NCI-H2171 (cell line): Measurements from ENCODE around the gene JPH3.

Experiments used
- DNase-seq: peaks from one replicate; lab custom pipeline; 2025; lab: John Stamatoyannopoulos, UW

The JPH3 gene

GRCh38 chr16:87601401-87601981 lies 817 bp upstream of the JPH3 start:
- DNase-seq, result no peak

GRCh38 chr16:87602821-87603683 lies 744 bp downstream of the JPH3 start:
- no peak for DNase-seq

GRCh38 chr16:87603684-87604633 lies 1.7 kb downstream of the JPH3 start:
- DNase-seq, result peak; percentile 73

GRCh38 chr16:87604634-87605111 lies 2.4 kb downstream of the JPH3 start:
- no peak for DNase-seq

GRCh38 chr16:87607223-87607622 lies 4.9 kb downstream of the JPH3 start:
- no peak for DNase-seq

- no peak for DNase-seq
These were observed 5.6 kb downstream of the JPH3 start for GRCh38 chr16:87607871-87608270.

- no peak for DNase-seq
These were observed 6.2 kb downstream of the JPH3 start for GRCh38 chr16:87608400-87608985.

GRCh38 chr16:87610026-87610425 lies 7.7 kb downstream of the JPH3 start:
- DNase-seq, result no peak

GRCh38 chr16:87611456-87611855 lies 9.1 kb downstream of the JPH3 start:
- DNase-seq, result no peak

GRCh38 chr16:87613961-87614360 lies 11.7 kb downstream of the JPH3 start:
- no peak for DNase-seq

GRCh38 chr16:87615621-87616041 lies 13.3 kb downstream of the JPH3 start:
- no peak for DNase-seq

- DNase-seq, result no peak
These were observed 14.2 kb downstream of the JPH3 start for GRCh38 chr16:87616556-87616955.

- no peak for DNase-seq
These were observed 15.9 kb downstream of the JPH3 start for GRCh38 chr16:87618216-87618615.

- no peak for DNase-seq
These were observed 17.3 kb downstream of the JPH3 start for GRCh38 chr16:87619360-87620200.

GRCh38 chr16:87620201-87620495 lies 17.8 kb downstream of the JPH3 start:
- no peak for DNase-seq

- DNase-seq, result no peak
These were observed 19.2 kb downstream of the JPH3 start for GRCh38 chr16:87621550-87621829.

- DNase-seq, result no peak
These were observed 19.8 kb downstream of the JPH3 start for GRCh38 chr16:87621976-87622713.

GRCh38 chr16:87622756-87623319 lies 20.5 kb downstream of the JPH3 start:
- no peak for DNase-seq

GRCh38 chr16:87625241-87625797 lies 23.0 kb downstream of the JPH3 start:
- no peak for DNase-seq

GRCh38 chr16:87626401-87626800 lies 24.1 kb downstream of the JPH3 start:
- no peak for DNase-seq
